ENCODE data around the gene C1QTNF9B.

The C1QTNF9B gene

DNA sequence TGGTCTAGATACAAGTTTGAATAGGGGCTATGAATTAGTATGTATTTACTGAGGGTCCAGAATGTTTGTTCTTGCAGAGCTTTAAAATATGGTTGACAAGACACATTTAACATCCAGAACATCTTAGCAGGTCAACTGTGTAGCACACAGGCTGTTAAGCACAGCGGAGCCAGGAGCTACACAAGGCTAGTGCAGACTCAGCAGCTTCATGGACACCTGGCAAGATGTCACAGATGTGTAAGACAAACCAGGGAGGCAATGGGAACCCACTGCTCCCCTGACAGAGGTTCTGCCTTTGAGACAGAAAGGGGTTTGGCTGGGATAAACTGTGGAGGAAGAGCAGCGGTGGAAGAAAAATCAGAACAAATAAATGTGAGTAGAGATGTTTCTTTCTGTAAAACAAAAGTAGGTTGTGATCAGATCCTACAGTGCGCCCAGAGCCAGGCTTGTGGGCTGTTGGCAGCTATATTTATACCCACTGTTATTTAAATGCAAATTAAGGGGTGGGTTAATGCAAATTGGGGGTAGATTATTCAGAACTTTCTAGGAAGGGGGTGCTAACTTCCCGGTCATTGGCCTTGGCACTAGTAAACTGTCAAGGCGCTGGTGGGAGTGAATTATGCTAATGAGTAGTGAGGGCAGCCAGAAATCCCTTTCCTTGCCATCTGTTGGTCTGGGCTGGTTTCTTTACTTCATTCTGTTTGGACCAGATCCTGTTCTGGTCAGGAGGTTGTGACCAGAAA lies 41.1 kb downstream of the C1QTNF9B start:
- no peak for DNase-seq

DNA sequence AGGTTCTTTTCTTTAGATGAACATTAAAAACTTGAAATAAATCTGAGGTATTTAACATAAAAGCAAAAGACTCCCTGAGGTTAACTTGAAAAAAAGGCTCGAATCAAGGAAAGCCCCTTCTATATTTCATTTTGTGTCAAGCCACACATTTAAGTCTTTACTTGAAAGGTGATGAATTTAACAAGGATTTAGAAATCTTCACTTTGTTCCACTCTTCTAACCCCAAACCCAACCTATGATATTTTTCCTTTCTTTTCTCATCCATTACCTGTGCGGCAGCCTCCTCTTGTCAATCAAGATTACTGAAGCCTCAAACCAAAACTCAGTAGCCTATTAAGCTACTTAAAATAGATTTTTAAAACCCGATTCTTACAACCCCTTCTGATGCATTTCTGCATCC lies 41.9 kb downstream of the C1QTNF9B start:
- no peak for DNase-seq

DNA sequence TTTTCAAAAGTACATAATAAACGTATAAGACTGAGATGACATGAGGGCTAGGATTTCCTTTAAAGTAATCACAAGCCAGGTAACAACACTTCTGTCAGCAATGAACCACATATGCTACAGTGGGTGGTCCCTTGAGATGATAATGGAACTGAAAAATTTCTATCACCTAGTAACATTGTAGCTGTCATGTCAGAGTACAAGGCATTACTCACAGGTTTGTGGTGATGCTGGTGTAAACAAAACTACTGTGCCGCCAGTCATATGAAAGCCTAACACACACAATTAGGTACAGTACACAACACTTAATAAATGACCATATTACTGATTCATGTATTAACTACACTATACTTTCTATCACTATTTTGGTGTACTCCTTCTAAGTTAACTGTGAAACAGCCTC lies 45.0 kb downstream of the C1QTNF9B start:
- DNase-seq = no peak

DNA sequence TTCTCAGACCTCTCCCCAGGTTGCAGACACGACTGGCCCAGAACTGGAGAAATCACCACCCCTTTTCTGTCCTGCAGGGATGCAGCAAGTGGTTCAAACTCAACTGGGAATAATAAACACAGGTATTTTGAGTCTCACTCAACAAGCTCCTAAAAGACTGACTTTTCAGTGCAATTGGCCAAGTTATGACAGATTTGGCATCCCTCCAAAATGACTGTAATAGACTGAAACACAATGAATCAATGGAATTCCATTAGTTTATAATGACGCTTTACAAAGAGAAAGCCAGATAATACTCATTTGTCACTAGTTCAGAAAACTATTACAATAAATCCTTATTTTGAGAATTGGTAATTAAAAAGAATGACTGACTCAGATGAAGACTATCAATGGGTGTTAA lies 46.2 kb downstream of the C1QTNF9B start:
- DNase-seq = no peak

DNA sequence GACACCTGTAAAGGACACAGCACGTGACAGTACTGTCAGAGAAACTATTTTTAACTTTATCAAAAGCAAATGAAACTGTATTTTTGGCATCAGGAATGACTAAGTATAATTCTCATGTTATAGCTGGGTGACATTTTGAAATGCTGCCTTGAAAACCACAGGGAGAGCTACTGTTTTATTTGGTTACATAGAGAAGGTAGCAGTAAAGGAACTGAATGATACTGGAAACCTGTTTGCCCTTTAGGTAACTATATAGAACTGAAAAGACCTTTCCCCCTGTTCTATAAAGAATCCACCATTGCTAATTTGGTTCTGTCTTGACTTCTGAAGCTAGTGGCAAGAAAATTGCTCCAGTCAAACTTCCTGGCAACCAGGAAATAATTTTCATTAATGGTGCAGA lies 47.2 kb downstream of the C1QTNF9B start:
- DNase-seq = no peak

DNA sequence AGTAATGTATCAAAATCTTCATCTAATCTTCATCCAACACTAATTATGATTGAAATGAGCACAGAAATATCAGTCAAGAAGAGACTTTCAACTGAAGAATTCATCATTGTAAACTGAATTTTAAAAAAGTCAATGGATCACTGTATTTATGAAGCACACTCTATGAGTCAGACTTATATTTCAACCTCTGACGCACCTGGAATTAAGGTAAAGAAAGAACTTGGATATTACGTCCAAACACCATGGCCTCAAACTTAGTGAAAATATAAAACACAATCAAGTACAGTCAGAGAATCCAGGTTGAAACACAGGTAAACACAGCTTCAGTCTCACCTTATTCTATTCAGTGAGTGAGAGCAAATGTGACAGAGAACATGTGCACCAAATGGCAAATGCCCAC lies 47.6 kb downstream of the C1QTNF9B start:
- no peak for DNase-seq

DNA sequence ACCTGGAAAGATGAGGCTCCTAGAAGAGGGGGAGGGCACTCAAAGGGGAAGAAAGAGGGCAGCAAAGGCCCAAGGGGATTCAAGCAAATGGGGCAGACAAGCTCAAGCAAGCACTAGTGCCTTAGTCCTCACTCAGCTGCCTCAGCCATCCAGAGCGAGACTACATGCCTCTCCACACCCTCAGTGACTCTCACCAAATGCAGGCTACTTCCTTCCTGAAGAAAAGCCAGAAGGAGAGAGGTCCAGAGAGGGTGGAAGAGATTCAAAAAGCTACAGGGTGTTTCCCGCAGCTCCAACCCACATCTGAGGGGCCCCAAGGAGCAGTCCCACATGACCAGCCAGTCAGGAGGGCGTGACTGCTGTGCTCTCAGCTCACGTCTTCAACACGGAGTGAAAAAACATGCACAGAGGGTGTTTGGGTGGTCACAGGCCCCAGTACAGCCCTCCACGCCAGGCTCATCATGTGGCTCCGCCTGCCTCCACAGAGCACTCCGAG lies 48.6 kb downstream of the C1QTNF9B start:
- DNase-seq = peak in 1 of 2 donors; percentile 10

DNA sequence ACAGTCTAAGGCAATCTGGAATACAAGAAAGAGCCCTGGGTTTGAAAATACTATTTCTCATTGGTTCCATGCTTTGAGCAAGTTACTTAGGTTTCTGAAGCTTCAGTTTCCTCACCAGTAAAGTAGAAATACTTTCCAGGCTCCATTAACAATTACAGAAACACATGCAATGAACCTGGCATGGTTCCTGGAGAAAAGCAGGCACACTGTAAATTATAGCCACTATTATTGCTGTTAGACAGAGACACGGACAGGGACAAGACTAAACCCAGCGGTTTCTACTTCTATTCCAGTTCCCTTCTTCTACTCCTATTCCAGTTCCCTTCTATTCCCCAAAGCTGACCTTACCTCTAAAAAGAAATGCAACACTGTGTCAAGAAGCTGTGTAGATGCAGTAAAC lies 49.3 kb downstream of the C1QTNF9B start:
- DNase-seq = no peak

DNA sequence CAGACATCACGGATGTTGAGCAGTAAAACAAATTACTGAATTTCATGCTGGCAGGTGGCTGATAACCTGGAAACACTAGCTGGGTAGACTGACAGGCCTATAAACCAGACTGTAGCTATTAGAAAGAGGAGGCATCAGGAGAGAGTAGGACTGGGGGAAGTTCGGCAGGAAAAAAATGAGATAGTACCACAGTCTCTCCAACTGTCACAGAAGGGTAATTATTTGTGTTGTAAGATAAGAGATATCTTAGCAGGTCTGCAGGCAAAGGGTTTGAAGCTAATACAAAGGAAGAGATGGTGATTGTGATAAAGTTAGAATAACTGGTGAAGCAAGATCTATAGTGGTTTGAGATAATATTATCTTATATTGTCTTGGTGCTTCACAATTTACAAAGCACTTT lies 49.8 kb downstream of the C1QTNF9B start:
- no peak for DNase-seq

DNA sequence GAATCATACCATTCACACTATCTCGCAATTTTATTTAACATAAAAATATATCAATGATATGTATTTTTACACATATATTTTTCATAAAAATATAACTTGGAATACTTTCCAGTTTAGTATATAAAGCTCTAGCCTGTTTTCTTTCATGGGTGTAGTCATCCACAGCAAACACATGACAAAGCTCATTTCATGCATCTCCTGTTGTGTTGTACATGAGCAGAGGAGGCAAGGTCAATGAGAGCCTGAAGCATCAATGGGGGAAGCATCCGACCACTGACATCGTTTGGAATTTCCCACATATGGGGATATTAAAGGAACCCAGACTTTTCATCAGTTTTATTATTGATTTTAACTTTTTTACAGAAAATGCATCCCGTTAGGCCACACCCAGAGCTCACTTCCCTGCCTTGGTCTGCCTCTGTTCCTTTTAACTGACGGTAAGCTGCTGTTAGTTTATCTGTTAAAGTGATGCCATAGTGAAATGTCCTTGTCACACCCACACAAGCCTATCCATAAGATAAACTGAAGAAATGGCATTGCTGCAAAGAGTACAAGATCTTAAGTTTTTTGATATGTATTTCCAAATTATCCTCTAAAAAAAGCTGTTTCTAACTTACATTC lies 52.1 kb downstream of the C1QTNF9B start:
- no peak for DNase-seq

DNA sequence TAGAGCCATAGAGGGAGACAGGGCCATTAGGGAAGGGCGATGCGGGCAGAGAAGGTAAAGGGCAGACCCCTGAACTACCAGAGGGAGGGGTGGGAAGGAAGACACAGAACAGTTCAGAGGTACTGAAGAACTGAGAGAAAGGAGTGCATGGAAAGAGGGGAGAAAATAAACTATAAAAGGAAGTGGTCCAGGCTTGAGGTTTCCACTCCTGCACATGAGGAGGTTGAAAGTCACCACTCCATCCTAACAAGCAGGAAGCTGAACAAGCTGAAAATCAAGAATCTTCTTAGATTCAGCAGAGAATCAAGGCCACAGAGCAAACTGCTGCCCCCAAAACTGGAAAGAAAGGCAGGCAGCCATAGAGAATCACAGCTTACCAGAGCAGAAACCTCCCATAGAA lies 53.2 kb downstream of the C1QTNF9B start:
- DNase-seq = no peak

DNA sequence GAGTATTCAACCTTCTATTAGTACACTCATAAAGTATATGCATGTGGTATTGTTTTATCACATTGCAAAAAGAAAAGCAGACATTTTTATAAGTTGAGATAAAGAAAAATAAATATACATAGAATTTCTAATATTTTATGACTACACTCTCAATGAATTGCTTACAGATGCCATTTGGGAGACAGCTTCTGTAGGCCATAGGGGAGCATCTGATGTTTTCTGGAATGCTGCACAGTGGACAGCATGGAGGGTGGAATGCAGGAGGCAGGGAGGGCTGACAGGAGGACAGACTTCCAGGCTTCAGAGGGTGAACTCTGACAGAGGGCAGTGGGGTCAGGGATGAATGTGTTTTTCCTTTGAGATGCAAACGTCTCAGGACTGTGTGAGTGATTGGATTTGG lies 53.9 kb downstream of the C1QTNF9B start:
- DNase-seq = no peak

DNA sequence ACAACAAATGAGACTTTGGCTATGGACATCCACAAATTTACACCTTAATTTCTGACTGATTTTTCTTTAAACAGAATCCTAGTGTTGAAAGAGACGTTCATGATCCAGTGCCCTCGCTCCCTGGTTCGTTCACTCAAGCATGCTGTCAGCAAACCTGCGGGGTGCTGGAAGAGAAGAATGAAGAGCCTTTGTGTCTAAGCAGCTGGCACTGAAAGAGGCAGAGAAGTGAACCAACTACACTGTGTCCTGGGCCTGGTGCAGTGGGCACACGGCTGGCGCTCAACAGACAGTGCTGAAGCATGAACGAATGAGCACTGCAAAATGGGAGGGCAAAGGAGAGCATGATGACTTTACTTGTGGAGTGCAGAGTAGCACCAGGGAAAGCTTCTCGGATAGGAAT lies 54.9 kb downstream of the C1QTNF9B start:
- no peak for DNase-seq
